HCT116 (cell line): ENCODE data around the gene SPEN. TPM values are rescaled to one million over a fixed set of nuclear protein-coding genes. Genes with fewer than 3 reads are reported as not detected.

Source experiments
- ATAC-seq: fragments of 200-7000 bp; cut with Tn5 transposase; 2 replicates; pipeline ENCODE4 v1.9.1; 2020; ENCODE audit warnings: mild to moderate bottlenecking, moderate library complexity
- BruUV-seq: library from RNA; stranded (reverse); fragments of 400-500 nt; replicated peaks from 2 replicates; lab custom pipeline; 2021; lab: Mats Ljungman, UMichigan
- CTCF ChIA-PET: fragments of 300-600 bp; sonication (Branson Sonifier 250); formaldehyde crosslinking; loops from one replicate; lab custom pipeline; 2021; ENCODE audit warnings: antibody characterized with exemption; lab: Charles Lee
- POLR2A ChIA-PET: fragments of 300-600, 350-600 bp; sonication (Branson Sonifier 250); formaldehyde crosslinking; loops from one replicate; lab custom pipeline; 2021; ENCODE audit warnings: antibody characterized with exemption; lab: Charles Lee
- RAD21 ChIA-PET, 2 experiments: fragments of 300-600 bp; sonication (Branson Sonifier 250); formaldehyde crosslinking; loops; one replicate each; lab custom pipeline; 2023; ENCODE audit warnings: low total read pairs in 2 of 2; ENCODE audit not compliant: uncharacterized antibody in 2 of 2, unreplicated experiment in 2 of 2, low non-redundant PET in 1 of 2; lab: Charles Lee
- DNase-seq: peaks from one replicate; pipeline ENCODE4 v3.0.0-alpha.2; 2010; ENCODE audit warnings: low read depth, low spot score
- H2AFZ ChIP-seq: fragments of 200-600 bp; shearing (Covaris generic), sonication (generic); 2 replicates; pipeline ENCODE4 v1.6.1; 2017; ENCODE audit warnings: low read depth, mixed run types, mixed read lengths, antibody characterized with exemption, low read length; ENCODE audit not compliant: poor library complexity, severe bottlenecking
- H3K27ac ChIP-seq: 2 replicates; pipeline ENCODE4 v1.5.1; 2012; ENCODE audit warnings: low read depth, low read length
- H3K27me3 ChIP-seq: fragments of 200-600 bp; sonication (generic); 2 replicates; pipeline ENCODE4 v1.6.1; 2016; ENCODE audit warnings: mixed run types, low read length, mixed read lengths; ENCODE audit not compliant: insufficient read depth
- H3K36me3 ChIP-seq, 2 experiments: fragments of 200-500 bp in 1 of 2; fragments of 200-600 bp in 1 of 2; sonication (Bioruptor generic) in 1 of 2; sonication (generic) in 1 of 2; 2 replicates each; pipeline versions ENCODE4 v1.5.1 to v1.6.1; 2014 to 2016; ENCODE audit warnings: low read length in 2 of 2, inconsistent platforms in 1 of 2, mixed read lengths in 1 of 2, mixed run types in 1 of 2; ENCODE audit not compliant: insufficient read depth in 2 of 2, control insufficient read depth in 1 of 2
- H3K4me1 ChIP-seq, 2 experiments: fragments of 200-600 bp in 1 of 2; sonication (generic) in 1 of 2; 2 replicates each; pipeline versions ENCODE4 v1.5.1 to v1.6.1; 2012 to 2017; ENCODE audit warnings: low read length in 2 of 2, inconsistent platforms in 1 of 2, mild to moderate bottlenecking in 1 of 2, mixed read lengths in 1 of 2, mixed run types in 1 of 2, moderate library complexity in 1 of 2; ENCODE audit not compliant: insufficient read depth in 2 of 2, control insufficient read depth in 1 of 2
- H3K4me2 ChIP-seq: fragments of 200-600 bp; sonication (generic); 2 replicates; pipeline ENCODE4 v1.6.1; 2017; ENCODE audit warnings: mixed run types, low read length, mixed read lengths
- H3K4me3 ChIP-seq, 2 experiments: fragments of 200-600 bp in 1 of 2; sonication (generic) in 1 of 2; replicated peaks in 1 of 2; 2 replicates each; pipeline ENCODE4 v1.5.1; 2011 to 2016; ENCODE audit warnings: low read length in 2 of 2, control low read depth in 1 of 2, low read depth in 1 of 2, mild to moderate bottlenecking in 1 of 2, mixed read lengths in 1 of 2, mixed run types in 1 of 2
- H3K79me2 ChIP-seq: fragments of 200-600 bp; sonication (generic); 2 replicates; pipeline ENCODE4 v1.6.1; 2017; ENCODE audit warnings: mild to moderate bottlenecking, mixed run types, low read length, moderate library complexity, mixed read lengths; ENCODE audit not compliant: insufficient read depth
- H3K9ac ChIP-seq: fragments of 200-600 bp; sonication (generic); 2 replicates; pipeline ENCODE4 v1.6.1; 2016; ENCODE audit warnings: low read length, mixed read lengths
- H3K9me2 ChIP-seq: fragments of 200-600 bp; sonication (generic), shearing (Covaris generic); 2 replicates; pipeline ENCODE4 v1.6.1; 2017; ENCODE audit warnings: mixed run types, mild to moderate bottlenecking, moderate library complexity; ENCODE audit not compliant: insufficient read depth
- H3K9me3 ChIP-seq, 2 experiments: fragments of 200-500 bp in 1 of 2; fragments of 200-600 bp in 1 of 2; sonication (Bioruptor generic) in 1 of 2; sonication (generic) in 1 of 2; 2 replicates each; pipeline ENCODE4 v1.6.1; 2014 to 2017; ENCODE audit warnings: low read length in 2 of 2, mixed read lengths in 2 of 2, inconsistent platforms in 1 of 2, low read depth in 1 of 2, mild to moderate bottlenecking in 1 of 2, mixed run types in 1 of 2, moderate library complexity in 1 of 2; ENCODE audit not compliant: control insufficient read depth in 1 of 2, insufficient read depth in 1 of 2
- H4K20me1 ChIP-seq: fragments of 200-600 bp; sonication (generic), shearing (Covaris generic); 2 replicates; pipeline ENCODE4 v1.6.1; 2017; ENCODE audit warnings: mixed run types, mild to moderate bottlenecking, moderate library complexity; ENCODE audit not compliant: insufficient read depth
- CBX3 ChIP-seq: IDR thresholded peaks from 2 replicates; pipeline ENCODE4 v1.6.1; 2012; ENCODE audit warnings: low read depth
- EZH2 ChIP-seq: fragments of 200-600 bp; sonication (generic); IDR thresholded peaks from 2 replicates; pipeline ENCODE4 v1.6.1; 2017; ENCODE audit warnings: antibody characterized with exemption, mixed run types
- EZH2phosphoT487 ChIP-seq: fragments of 200-600 bp; IDR thresholded peaks from 2 replicates; pipeline ENCODE4 v1.6.1; 2018; ENCODE audit warnings: antibody characterized with exemption, borderline replicate concordance
- ZNF274 ChIP-seq: fragments of 200-500 bp; sonication (Bioruptor generic); IDR thresholded peaks from 2 replicates; pipeline ENCODE4 v1.6.1; 2014; ENCODE audit warnings: mild to moderate bottlenecking, low read depth, low read length, inconsistent platforms
- intact Hi-C: fragments of 100-400 bp; cut with micrococcal nuclease; formaldehyde crosslinking; loops from 2 replicates; pipeline ENCODE4 v1.10.0; 2022
- total RNA-seq: library from RNA; stranded (reverse); gene quantifications from one replicate; pipeline ENCODE4 v1.2.1, GENCODE V29; 2021; ENCODE audit not compliant: unreplicated experiment
- TF ChIP-seq, protein P1 (sequence below): IDR thresholded peaks from 2 replicates; pipeline ENCODE4 v1.6.1; 2012; ENCODE audit warnings: low read depth
- TF ChIP-seq, protein P2 (sequence below): IDR thresholded peaks from 2 replicates; pipeline ENCODE4 v1.6.1; 2011; ENCODE audit warnings: mild to moderate bottlenecking, low read length, moderate library complexity; ENCODE audit not compliant: insufficient replicate concordance; ENCODE audit errors: extremely low read depth
- TF ChIP-seq, protein P3 (sequence below): IDR thresholded peaks from 2 replicates; pipeline ENCODE4 v1.6.1; 2012

Gene SPEN
- total RNA-seq, 1 experiment from 2014 or later, result 58.6 TPM

DNA sequence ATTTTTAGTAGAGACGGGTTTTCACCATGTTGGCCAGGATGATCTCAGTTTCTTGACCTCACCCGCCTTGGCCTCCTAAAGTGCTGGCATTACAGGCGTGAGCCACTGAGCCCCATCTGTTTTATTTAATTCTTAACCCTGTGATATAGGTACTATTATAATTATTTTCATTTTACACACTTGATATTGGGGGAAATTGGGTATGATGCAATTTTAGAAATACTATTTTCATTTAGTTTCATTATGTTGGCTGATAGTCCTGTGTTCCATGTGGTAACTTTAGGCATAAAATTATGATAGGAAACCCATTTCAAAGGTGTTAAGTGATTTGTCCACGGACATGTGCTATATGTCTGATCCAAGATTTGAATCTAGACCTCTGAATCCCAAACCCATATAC is 61.1 kb downstream of the SPEN start:
- CTCF ChIA-PET, result no interaction called here

More for the DNA sequence above, 61.1 kb downstream of the SPEN start:
- Histone ChIP-seq H4K20me1 (peaks cover under 1% of the 10 kb centered on the region; the same call in 1 of the 2 replicates), H3K79me2 (peaks cover 97% of the 10 kb centered on the region), H3K27ac (no peak overlapping the region), H3K4me3 (no peak overlapping the region), H3K9me2 (no peaks in the 10 kb centered on the region), H3K4me1 (no peaks in the 10 kb centered on the region), H3K4me2 (no peak overlapping the region), H3K9me3 (no peaks in the 10 kb centered on the region), H2AFZ (no peak overlapping the region), H3K36me3 (peaks cover 17 to 25% of the 10 kb centered on the region in 2 experiments), H3K9ac (no peak overlapping the region), H3K27me3 (no peaks in the 10 kb centered on the region)
- DNase-seq, result no peak
- RAD21 ChIA-PET, result no interaction called here
- no peak for ATAC-seq
- POLR2A ChIA-PET, result no interaction called here
- no peak for TF ChIP-seq CBX3
- TF ChIP-seq, protein P1, sequence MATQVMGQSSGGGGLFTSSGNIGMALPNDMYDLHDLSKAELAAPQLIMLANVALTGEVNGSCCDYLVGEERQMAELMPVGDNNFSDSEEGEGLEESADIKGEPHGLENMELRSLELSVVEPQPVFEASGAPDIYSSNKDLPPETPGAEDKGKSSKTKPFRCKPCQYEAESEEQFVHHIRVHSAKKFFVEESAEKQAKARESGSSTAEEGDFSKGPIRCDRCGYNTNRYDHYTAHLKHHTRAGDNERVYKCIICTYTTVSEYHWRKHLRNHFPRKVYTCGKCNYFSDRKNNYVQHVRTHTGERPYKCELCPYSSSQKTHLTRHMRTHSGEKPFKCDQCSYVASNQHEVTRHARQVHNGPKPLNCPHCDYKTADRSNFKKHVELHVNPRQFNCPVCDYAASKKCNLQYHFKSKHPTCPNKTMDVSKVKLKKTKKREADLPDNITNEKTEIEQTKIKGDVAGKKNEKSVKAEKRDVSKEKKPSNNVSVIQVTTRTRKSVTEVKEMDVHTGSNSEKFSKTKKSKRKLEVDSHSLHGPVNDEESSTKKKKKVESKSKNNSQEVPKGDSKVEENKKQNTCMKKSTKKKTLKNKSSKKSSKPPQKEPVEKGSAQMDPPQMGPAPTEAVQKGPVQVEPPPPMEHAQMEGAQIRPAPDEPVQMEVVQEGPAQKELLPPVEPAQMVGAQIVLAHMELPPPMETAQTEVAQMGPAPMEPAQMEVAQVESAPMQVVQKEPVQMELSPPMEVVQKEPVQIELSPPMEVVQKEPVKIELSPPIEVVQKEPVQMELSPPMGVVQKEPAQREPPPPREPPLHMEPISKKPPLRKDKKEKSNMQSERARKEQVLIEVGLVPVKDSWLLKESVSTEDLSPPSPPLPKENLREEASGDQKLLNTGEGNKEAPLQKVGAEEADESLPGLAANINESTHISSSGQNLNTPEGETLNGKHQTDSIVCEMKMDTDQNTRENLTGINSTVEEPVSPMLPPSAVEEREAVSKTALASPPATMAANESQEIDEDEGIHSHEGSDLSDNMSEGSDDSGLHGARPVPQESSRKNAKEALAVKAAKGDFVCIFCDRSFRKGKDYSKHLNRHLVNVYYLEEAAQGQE, result no peak
- TF ChIP-seq, protein P2, sequence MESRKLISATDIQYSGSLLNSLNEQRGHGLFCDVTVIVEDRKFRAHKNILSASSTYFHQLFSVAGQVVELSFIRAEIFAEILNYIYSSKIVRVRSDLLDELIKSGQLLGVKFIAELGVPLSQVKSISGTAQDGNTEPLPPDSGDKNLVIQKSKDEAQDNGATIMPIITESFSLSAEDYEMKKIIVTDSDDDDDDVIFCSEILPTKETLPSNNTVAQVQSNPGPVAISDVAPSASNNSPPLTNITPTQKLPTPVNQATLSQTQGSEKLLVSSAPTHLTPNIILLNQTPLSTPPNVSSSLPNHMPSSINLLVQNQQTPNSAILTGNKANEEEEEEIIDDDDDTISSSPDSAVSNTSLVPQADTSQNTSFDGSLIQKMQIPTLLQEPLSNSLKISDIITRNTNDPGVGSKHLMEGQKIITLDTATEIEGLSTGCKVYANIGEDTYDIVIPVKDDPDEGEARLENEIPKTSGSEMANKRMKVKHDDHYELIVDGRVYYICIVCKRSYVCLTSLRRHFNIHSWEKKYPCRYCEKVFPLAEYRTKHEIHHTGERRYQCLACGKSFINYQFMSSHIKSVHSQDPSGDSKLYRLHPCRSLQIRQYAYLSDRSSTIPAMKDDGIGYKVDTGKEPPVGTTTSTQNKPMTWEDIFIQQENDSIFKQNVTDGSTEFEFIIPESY, result no peak
- TF ChIP-seq EZH2, result no peak
- no peak for TF ChIP-seq EZH2phosphoT487
- no peak for TF ChIP-seq ZNF274
- TF ChIP-seq, protein P3, sequence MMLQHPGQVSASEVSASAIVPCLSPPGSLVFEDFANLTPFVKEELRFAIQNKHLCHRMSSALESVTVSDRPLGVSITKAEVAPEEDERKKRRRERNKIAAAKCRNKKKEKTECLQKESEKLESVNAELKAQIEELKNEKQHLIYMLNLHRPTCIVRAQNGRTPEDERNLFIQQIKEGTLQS, result no peak
- BruUV-seq, result no TSS peak
- intact Hi-C loops, result no loop called here
